Measurements from ENCODE around the gene EPB41L4B.

Gene EPB41L4B

DNA sequence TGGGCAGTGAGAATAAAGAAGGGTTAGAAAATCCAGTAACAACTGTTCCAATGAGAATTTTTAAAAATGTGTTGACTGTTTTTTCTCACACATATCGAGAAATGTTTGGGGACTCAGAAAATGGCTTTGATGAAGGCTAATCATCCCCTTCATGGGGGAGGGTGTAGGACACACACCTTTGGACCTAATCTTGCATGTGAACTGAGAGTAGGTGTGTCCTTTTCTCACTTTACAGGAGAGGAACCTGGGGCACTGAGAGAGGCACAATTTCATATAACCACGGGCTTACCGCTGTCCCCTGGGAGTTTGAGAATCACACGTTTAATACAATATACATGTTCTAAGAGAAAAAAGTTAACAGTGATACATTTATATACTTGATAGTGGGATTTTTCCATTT, 171.1 kb downstream of the EPB41L4B start:
- TF ChIP-seq, protein P1, sequence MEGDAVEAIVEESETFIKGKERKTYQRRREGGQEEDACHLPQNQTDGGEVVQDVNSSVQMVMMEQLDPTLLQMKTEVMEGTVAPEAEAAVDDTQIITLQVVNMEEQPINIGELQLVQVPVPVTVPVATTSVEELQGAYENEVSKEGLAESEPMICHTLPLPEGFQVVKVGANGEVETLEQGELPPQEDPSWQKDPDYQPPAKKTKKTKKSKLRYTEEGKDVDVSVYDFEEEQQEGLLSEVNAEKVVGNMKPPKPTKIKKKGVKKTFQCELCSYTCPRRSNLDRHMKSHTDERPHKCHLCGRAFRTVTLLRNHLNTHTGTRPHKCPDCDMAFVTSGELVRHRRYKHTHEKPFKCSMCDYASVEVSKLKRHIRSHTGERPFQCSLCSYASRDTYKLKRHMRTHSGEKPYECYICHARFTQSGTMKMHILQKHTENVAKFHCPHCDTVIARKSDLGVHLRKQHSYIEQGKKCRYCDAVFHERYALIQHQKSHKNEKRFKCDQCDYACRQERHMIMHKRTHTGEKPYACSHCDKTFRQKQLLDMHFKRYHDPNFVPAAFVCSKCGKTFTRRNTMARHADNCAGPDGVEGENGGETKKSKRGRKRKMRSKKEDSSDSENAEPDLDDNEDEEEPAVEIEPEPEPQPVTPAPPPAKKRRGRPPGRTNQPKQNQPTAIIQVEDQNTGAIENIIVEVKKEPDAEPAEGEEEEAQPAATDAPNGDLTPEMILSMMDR (IDR thresholded peaks at IDR 0.05; ENCODE audit: low read depth, low read length) = no peak
- TF ChIP-seq MAX (IDR thresholded peaks at IDR 0.05; ENCODE audit: low read depth, low read length) (no peak), POLR2A (IDR thresholded peaks at IDR 0.05; ENCODE audit: extremely low read depth, insufficient read length) (no peak), MYC (IDR thresholded peaks at IDR 0.05; ENCODE audit: low read depth, low read length) (no peak)
- no peak for DNase-seq (ENCODE audit: low read depth)

GRCh38 chr9:109149089-109149488, 171.8 kb downstream of the EPB41L4B start:
- TF ChIP-seq MAX (IDR thresholded peaks at IDR 0.05; ENCODE audit: low read depth, low read length) (no peak), MYC (IDR thresholded peaks at IDR 0.05; ENCODE audit: low read depth, low read length) (no peak), POLR2A (IDR thresholded peaks at IDR 0.05; ENCODE audit: extremely low read depth, insufficient read length) (no peak)
- TF ChIP-seq, protein P1 (IDR thresholded peaks at IDR 0.05; ENCODE audit: low read depth, low read length) = no peak
- no peak for DNase-seq (ENCODE audit: low read depth)
- H3K4me3 ChIP-seq (ENCODE audit: low read depth, low read length) = no peak overlapping the region

More for the DNA sequence above, 171.1 kb downstream of the EPB41L4B start:
- H3K4me3 ChIP-seq (ENCODE audit: low read depth, low read length) = no peak overlapping the region

- H3K4me3 ChIP-seq (ENCODE audit: low read depth, low read length) = no peak overlapping the region
- no peak for DNase-seq (ENCODE audit: low read depth)
- TF ChIP-seq, protein P1 (IDR thresholded peaks at IDR 0.05; ENCODE audit: low read depth, low read length) = no peak
- TF ChIP-seq POLR2A (IDR thresholded peaks at IDR 0.05; ENCODE audit: extremely low read depth, insufficient read length) = no peak
- no peak for TF ChIP-seq MYC (IDR thresholded peaks at IDR 0.05; ENCODE audit: low read depth, low read length)
- TF ChIP-seq MAX (IDR thresholded peaks at IDR 0.05; ENCODE audit: low read depth, low read length) = no peak
Measured at GRCh38 chr9:109145051-109145450, 175.8 kb downstream of the EPB41L4B start.

- TF ChIP-seq MAX (IDR thresholded peaks at IDR 0.05; ENCODE audit: low read depth, low read length) (peak; percentile 79), MYC (IDR thresholded peaks at IDR 0.05; ENCODE audit: low read depth, low read length) (peak; percentile 76), POLR2A (IDR thresholded peaks at IDR 0.05; ENCODE audit: extremely low read depth, insufficient read length) (no peak)
- TF ChIP-seq, protein P1 (IDR thresholded peaks at IDR 0.05; ENCODE audit: low read depth, low read length) = peak; percentile 65
- no peak overlapping the region for H3K4me3 ChIP-seq (ENCODE audit: low read depth, low read length)
- peak; percentile 83 for DNase-seq (ENCODE audit: low read depth)
Measured at GRCh38 chr9:109143881-109144562, 176.8 kb downstream of the EPB41L4B start.

- no peak for DNase-seq (ENCODE audit: low read depth)
- no peak for TF ChIP-seq POLR2A (IDR thresholded peaks at IDR 0.05; ENCODE audit: extremely low read depth, insufficient read length)
- TF ChIP-seq MYC (IDR thresholded peaks at IDR 0.05; ENCODE audit: low read depth, low read length) = no peak
- TF ChIP-seq, protein P1 (IDR thresholded peaks at IDR 0.05; ENCODE audit: low read depth, low read length) = no peak
- TF ChIP-seq MAX (IDR thresholded peaks at IDR 0.05; ENCODE audit: low read depth, low read length) = no peak
- no peak overlapping the region for H3K4me3 ChIP-seq (ENCODE audit: low read depth, low read length)
Measured at GRCh38 chr9:109141375-109141774, 179.5 kb downstream of the EPB41L4B start.

All from NB4 (cell line).